NOMO-1 treated with dmso at 0.1 percent for 144 hours (cell line): ENCODE data around the gene PPEF2.
"Not testable (repeated sequence)": the region's sequence is repeated elsewhere in the genome, so short reads cannot be mapped to it uniquely, and the experiment has no call there.

Source experiments
- DNase-seq: peaks from one replicate; lab custom pipeline; 2025; ENCODE audit not compliant: unreplicated experiment; lab: John Stamatoyannopoulos, UW

The PPEF2 gene

GRCh38 chr4:75902352-75902751, at the start of gene PPEF2:
TSS of gene PPEF2 (minus strand) at chr4:75902452. CDS start at chr4:75896325, 6,127 bp downstream.
- no peak for DNase-seq

GRCh38 chr4:75950213-75950815, 48.1 kb upstream of the PPEF2 start:
- no peak for DNase-seq

GRCh38 chr4:75948822-75949444, 46.7 kb upstream of the PPEF2 start:
- DNase-seq: no peak

- peak; percentile 73 for DNase-seq
These were observed 38.5 kb upstream of the PPEF2 start, which contains the start of gene NAAA for GRCh38 chr4:75940692-75941253. TSS of gene NAAA (minus strand) at chr4:75941013. CDS start at chr4:75940949, 64 bp downstream.

GRCh38 chr4:75939890-75940691, 37.8 kb upstream of the PPEF2 start:
- DNase-seq: peak; percentile 76

- no peak for DNase-seq
These were observed 33.4 kb upstream of the PPEF2 start for GRCh38 chr4:75935628-75936027.

GRCh38 chr4:75930152-75930551, 27.9 kb upstream of the PPEF2 start:
- no peak for DNase-seq

- not testable (repeated sequence) for DNase-seq
These were observed 22.7 kb upstream of the PPEF2 start for GRCh38 chr4:75924916-75925315.

GRCh38 chr4:75924309-75924827, 22.1 kb upstream of the PPEF2 start:
- no peak for DNase-seq

GRCh38 chr4:75922588-75922987, 20.3 kb upstream of the PPEF2 start:
- DNase-seq: no peak

- DNase-seq: no peak
These were observed 19.7 kb upstream of the PPEF2 start for GRCh38 chr4:75921910-75922309.

GRCh38 chr4:75920327-75920726, 18.1 kb upstream of the PPEF2 start:
- DNase-seq: no peak

- no peak for DNase-seq
These were observed 17.7 kb upstream of the PPEF2 start for GRCh38 chr4:75919920-75920319.

- peak; percentile 1 for DNase-seq
These were observed 13.9 kb upstream of the PPEF2 start for GRCh38 chr4:75916091-75916661.

- DNase-seq: no peak
These were observed 10.7 kb upstream of the PPEF2 start for GRCh38 chr4:75912968-75913367.

- DNase-seq: not testable (repeated sequence)
These were observed 8.6 kb upstream of the PPEF2 start for GRCh38 chr4:75910831-75911230.

- no peak for DNase-seq
These were observed 7.2 kb upstream of the PPEF2 start for GRCh38 chr4:75909405-75909804.

- DNase-seq: no peak
These were observed 6.3 kb upstream of the PPEF2 start for GRCh38 chr4:75908555-75908954.

GRCh38 chr4:75907966-75908365, 5.7 kb upstream of the PPEF2 start:
- peak; percentile 42 for DNase-seq

GRCh38 chr4:75904076-75904475, 1.8 kb upstream of the PPEF2 start:
- DNase-seq: no peak

- no peak for DNase-seq
These were observed 3.7 kb downstream of the PPEF2 start for GRCh38 chr4:75898536-75898935.
